HG02798 (cell line): Measurements from ENCODE around the gene RRP8.

Source experiments
- ATAC-seq: cut with Tn5 transposase; IDR thresholded peaks from one replicate; pipeline ENCODE4 v1.9.1; 2021; ENCODE audit warnings: mild to moderate bottlenecking; ENCODE audit not compliant: unreplicated experiment, poor library complexity

Gene RRP8

DNA sequence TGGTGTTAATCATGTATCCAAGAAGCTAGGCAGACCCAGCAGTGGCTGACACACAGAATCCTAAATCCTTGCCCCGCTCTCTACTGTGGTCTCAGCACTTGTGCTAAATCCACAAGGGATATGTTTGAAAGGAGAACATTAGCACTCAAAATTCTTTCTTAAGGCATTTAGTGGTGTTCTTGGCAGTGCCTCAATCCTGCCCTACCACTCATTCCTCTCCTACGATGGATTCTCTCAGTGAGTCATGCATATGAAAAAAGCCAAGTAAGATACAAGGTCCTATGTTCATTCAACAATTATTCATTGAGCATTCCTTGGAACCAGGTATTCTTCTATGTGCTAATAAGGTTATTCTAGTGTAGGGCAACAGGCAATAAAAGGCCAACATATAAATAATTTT lies 31.2 kb downstream of the RRP8 start:
- ATAC-seq = no peak

DNA sequence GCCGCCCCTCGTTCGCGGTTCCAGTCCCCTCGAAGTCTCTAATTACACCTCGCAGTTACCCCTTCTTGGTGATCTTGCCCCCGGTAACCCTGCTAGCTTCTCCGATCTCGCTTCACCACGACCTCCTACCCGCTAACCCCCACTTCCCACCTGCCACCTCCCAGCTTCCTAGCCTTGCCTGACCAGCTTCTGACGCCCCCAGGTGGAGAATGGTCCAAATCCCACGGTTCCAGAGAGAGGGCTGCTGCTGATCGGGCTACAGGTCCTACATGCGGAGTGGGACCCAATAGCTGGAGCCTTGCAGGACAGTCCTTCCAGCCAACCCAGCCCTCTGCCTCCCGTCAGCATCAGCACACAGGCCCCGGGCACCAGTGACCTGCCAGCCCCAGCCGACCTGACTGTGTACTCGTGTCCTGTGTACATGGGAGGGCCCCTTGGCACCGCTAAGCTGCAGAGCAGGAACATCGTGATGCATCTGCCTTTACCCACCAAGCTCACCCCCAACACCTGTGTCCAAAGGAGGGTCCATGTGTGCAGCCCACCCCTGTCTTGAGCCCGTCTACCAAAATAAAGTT lies 31.9 kb downstream of the RRP8 start:
- ATAC-seq = no peak

DNA sequence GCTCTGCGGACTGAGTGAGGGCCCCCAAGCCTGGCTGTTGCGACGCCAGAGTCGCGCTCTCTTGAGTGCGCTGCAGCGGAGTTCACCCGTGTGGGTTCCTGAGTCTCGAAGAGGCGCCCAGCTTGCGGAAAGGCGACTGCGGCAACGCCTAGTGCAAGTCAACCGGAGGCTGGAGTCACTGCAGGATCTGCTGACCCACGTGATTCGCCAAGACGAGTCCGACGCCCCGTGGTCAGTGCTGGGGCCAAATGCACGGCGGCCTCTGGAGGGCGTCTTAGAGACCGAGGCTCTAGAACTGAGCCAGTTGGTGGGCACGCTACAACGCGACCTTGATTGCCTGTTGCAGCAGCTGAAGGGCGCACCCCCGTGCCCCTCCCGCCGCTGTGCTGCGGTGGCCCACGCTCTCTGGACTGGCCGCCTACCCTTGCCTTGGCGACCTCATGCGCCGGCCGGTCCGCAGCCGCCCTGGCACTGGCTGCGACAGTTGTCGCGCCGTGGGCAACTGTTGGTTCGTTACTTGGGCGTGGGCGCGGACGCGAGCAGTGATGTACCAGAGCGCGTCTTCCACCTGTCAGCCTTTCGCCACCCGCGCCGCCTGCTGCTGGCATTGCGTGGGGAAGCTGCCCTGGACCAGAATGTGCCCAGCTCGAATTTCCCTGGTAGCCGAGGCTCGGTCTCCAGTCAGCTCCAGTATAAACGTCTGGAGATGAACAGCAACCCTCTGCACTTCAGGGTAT lies 32.6 kb downstream of the RRP8 start:
- no peak for ATAC-seq

DNA sequence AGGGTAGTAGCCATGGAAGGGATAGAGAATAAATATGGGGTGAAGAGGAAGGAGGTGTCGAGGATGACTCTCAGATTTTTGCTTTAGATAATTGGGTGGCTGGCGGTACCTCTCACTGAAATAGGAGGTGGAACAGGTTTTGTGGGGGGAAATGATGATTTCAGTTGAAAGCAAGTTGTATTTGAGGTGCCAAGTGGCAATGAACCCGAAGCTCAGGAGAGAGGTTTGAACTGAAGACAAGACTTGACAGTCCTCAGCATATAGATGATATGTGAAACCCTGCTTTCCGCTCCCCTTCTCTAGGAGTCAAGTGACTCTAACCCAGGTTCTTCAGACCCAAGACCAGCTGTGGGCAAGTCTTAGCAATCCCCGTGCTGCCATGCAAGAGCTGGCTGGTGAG lies 33.7 kb downstream of the RRP8 start:
- ATAC-seq = no peak

DNA sequence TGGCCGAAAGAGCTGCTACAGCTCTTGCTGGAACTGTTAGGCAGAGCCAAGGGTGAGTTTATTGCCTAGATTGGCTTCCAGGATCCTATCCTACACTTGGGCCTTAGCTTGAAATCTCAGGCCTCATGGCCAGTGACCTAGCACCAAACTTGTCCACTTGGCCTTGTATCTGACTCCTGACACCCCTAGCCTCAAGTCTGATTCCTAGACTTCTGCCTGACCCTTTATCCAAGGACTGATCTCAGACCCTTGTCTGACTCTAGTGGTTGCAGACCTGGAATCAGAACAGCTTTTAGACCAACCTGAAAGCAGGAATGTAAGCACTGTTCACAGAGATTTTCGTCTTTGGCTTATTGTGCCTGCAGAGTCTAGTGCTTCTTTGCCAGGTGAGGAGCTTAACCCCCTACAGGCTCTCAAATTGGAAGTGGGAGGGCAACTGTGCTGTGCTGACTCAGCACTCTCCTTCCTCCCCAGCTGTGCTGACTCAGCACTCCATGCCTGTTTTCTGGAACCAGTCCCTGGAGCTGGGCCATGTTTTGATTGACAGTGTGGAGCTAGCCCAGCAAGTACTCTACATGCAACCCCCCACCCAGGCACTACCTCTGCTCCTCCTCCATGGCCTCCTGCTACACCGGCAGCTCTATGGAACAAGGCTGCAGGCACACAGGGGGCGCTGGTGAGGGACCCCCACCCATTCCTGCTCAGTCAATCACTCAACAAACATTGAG lies 35.1 kb downstream of the RRP8 start:
- no peak for ATAC-seq

DNA sequence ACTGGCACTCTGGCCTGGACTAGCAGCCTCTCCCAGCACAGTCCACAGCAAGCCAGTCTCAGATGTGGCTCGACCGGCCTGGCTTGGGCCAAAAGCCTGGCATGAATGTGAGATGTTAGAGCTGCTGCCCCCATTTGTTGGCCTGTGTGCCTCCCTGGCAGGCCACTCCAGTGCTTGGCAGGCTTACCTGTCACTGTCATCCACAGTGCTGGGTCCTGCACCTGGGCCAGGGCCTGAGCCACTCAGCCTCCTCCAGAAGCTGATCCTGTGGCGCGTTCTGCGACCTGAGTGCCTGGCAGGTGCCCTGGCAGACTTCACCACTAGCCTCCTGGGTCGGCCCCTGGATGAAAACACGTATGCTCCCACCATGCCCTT lies 36.1 kb downstream of the RRP8 start:
- ATAC-seq = no peak

DNA sequence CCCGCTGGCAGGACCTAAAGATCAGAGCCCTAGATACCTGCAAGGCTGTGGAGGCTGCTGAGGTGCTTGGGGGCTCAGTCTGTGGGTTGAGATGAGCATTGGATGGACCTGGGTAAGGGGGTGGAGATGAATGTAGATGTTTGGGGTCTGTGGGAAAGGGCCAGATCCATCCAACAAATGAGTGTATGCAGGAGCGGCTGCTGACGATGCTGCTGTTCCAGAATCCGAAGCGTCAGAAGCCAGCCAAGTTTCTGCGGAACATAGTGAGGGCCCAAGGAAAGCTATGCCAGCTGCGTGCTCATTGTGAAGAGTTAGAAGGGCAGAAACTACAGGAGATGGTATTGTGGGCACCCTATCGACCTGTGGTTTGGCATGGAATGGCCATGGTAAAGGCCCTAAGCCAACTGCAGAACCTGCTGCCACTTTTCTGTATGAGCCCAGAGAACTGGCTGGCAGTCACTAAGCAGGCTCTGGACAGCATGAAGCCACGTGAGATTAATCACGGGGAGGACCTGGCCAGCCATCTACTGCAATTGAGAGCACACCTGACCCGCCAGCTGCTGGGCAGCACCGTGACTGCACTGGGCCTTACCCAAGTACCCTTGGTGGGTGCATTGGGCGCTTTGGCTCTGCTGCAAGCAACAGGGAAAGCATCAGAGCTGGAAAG lies 36.6 kb downstream of the RRP8 start:
- no peak for ATAC-seq

DNA sequence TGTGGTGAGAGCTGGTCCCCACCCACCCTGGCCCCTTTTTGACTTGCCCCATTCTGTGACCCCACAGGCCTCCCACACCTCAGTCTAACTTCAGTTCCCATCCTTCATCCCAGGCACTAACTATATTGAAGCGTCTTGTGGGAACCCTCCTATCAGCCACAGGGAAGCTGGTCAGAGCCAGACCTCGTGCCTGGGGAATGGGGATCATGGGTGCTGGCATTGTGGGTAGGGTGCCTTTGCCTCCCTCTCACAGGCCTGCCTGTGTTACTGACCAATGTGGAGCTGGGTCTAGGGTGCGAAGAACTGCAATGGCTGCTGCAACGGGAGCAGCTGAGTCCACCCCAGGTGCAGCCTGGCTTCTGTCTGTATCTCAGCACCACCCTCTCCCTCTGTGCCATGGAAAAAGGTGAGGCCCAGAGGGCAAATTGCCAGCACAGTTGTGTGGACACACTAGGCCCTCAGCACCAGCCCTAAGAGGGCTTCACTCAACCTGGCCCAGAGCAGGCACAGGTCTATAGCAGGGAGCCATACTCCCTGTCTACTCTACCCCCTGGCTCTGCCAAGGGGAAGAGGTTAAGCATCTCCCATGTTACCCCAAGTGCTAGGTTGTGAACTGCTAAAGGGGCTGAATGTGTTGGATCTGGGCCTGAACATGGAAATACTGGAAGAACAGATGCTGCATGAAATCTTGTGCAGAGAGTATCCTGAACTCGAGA lies 37.3 kb downstream of the RRP8 start:
- ATAC-seq = no peak

DNA sequence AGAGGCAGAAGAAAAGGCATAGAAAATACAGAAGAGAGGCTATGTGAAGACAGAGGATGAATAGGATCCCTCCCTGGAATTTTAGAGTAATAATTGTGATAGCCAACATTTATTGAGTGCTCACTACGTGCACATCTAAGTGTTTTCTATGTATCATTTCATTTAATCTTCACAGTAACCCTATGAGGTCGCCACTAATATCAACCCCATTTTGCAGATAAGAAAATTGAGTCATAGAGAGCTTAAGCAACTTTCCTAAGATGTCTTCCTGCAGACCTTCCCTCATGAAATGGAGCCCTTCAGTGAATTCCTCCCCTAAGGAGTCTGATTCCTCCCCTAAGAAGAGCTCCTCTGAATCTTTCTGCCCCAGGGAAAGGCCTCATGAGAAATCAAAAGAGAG lies 38.1 kb downstream of the RRP8 start:
- ATAC-seq = no peak

DNA sequence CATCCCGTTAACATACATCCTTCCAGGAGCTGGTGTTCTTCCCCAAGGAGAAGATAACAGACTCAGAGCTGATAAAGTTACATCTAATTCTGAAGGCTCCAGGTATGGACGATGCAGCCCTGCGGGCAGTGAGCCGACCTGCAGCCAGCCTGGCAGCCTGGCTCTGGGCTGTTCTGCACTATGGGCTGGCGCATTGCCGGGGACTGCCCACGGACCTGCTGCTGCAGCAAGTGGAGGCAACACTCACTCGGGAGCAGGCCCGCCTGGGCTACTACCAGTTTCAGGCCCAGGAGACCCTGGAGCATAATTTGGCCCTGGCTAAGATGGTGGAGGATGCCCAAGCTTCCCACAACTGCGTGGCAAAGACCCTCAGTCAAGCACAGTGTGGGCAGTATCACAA lies 39.7 kb downstream of the RRP8 start:
- no peak for ATAC-seq

DNA sequence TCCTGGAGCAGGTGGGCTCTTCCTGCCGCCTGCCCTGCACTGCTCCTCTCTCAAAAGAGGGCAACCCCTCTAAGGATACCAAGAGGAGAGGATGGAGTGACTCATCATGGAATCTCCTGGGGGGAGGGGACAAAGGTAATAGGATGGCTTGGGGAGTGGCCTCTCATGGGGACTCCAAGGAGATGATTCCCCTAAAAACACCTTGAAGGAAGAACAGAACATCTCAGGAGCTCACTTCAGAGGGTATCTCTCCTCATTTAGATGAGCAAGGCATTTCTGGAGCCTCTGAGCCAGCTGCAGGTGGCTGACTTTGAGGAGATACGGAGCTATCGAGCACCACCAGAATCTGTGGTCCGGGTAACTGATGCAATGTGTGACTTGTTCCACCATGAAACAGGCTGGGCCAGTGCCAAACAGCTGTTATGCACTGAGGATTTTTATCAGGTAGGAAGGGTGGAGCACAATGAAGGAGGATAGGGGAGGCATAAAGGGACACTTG lies 40.2 kb downstream of the RRP8 start:
- no peak for ATAC-seq

DNA sequence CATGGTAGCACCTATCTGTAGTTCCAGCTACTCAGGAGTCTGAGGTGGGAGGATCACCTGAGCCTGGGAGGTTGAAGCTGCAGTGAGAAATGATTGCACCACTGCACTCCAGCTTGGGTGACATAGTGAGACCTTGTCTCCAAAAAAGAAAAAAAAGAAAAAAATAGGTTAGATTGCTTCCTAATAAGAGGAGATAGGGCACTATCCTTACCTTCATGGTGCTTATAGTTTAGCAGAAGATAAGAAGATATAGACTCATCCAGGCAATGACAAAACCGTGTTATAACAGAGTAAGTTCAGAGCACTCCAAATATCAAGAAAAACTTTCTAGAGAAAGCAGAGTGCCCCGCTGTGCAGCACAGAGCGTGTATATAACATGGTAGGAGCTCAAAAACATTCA lies 42.1 kb downstream of the RRP8 start:
- no peak for ATAC-seq

DNA sequence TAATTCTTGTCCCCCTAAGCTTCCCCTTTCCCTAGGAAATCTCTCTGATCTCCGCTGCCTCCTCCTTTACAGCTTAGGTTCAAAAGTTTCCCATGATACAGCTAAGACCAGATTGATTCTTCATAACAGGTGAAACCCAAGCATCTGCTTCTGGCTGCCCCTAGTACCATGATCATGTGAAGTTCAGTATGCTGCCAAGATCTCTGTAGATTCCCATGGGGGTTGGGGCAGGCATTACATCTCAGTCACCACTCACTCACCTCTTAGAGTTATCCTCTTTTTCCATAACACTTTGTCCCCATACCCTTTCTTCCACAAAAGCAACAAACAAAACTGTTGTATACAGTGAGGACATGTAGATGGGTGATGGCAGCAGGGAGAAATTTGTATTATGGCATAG lies 44.0 kb downstream of the RRP8 start:
- no peak for ATAC-seq

DNA sequence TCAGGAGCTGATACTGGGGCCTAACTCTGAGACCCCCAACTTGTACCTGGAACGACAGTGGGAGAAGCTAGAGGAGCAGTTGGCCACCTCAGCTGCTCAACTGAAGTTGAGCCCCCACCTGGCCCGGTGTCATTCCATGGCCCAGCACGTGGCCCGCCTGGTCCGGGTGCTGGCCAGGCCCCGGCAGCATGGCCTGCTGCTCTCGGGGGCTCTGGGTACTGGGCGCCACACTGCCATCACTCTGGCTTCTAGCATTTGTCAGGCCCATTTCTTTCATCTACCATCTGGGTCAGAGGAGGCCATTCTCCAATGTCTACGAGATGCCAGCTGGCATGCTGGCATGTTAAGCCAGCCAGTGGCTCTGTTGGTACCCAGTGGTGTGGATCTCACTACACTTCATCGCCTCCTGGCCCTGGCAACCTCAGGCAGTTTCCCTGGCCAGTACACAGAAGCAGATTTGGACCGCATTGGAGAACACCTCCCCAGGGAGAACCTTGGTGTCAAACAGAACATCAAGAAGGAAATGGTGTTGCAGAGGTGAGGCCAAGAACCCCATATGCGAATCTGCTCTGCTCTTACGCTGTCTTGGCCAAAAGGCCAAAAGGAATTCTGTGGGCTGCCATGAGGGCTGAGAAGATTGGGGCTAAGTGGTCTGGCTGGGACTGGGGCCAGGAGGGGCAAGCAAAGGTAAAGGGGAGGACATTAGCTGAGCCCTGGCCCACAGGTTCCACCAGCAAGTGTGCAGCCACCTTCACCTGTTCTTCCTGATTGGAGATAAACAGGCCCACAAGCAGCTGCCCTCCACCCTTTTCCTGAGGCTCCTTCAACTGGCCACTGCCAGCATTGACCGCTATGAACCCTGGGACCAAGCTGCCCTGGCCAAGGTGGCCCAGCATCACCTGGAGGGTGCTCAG lies 45.4 kb downstream of the RRP8 start:
- ATAC-seq = no peak

DNA sequence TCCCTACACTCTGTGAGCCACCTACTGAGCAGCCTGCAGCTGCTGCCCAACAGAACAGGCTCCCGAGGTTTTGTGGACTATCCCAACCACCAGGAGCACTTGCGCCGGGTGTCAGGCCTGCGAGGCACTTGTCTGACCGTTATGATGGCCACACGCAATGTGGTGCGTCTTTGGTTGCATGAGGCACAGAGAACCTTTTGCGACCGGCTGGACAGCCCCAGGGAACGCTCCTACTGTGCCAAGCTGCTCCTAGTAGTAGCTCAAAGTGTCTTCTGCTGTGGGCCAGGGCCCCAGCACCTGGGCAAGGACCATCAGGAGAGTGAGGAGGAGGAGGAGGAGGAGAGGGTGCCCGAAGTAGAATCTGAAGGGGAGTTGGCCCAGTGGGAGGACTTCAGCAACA lies 46.4 kb downstream of the RRP8 start:
- no peak for ATAC-seq

DNA sequence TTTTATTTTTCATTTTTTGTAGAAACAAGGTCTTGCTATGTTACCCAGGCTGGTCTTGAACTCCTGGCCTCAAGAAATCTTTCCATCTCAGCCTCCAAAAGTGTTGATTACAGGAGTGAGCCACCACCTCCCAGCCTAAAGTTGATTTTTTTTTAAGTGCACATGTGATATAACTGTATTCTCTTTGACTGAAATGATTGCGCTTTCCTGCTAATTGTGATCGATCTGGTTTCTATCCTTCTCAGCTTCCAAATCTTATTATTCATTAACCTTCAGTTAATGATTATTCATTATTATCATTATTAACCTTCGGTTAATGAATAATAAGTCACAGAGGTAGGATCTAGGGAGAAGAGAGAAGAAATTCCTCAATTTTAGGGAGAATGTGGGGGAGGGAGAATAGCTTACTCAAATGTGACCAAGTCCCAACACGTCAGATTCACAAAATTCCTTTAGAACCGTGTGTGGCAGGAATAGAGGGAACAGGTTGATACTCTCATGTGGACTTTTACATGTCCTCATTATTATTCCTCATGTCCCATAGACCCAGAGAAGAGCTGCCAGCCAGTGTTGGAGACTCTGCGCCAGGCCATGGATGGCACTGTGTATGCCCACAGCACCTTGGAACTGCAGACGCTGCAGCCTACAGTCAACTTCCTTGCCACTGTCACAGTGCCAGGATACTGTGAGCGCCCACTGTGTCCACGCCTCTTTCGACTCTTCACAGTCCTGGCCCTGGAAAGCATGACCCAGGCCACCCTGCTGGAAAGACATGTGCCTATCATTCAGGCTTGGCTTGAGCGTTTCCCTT lies 47.1 kb downstream of the RRP8 start:
- ATAC-seq = no peak

DNA sequence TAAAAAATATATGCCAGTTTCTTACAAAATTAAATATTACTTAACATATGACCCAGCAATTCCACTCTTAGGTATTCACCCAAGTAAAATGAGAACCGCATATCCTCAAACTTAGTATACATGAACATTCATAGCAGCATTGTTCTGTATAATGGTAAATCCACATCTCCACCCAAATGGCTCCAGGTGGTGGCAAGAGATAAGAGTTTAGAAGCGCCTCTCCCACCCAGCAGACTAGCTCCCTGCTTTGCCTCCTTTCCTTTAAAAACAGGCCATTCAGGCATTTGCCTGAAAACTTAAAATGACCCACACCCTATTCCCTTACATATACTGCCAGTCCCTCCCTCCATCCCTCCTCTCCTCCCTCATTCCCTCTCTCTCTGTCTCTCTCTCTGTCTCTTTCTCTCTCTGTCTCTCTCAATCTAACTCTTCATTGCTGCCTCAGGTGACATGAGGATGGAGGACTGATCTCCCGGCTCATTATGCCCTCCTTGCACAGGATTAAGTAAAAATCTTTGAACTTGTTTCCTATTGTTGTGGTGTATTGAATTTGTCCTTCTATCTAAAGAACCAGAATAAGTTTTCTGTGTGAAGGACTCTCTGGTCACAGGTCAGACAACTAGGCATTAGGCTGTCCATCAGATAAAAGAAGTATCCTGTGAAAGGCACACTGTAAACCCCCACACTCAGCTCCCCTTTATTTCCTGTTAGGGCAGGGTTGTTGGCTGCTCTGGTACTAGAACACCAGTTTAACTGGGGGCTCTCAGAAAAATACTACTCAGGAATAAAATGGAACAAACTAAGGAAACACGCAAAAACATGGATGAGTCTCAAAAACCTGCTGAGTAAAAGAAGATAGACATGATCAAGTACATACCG lies 48.3 kb downstream of the RRP8 start:
- ATAC-seq = no peak

DNA sequence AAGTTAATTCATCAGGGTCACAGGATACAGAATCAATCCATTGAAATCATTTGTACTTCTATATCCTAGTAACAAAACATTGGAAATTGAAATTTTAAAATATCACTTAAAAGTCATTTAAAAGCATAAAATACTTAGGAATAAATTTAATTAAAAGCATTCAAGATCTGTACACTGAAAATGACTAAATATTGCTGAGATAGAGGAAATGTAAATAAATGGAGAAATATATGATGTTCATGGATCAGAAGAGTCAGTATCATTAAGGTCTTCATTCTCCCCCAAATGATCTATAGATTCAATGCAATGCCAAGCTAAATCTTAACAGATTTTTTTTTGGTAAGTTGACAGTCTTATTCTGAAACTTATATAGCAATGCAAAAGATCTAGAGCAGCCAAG lies 49.8 kb downstream of the RRP8 start:
- ATAC-seq = no peak
